Gastrocnemius medialis (tissue), 4 donors: Measurements from ENCODE around the gene NCK2. TPM values are rescaled to one million over a fixed set of nuclear protein-coding genes. Genes with fewer than 3 reads are reported as not detected.

ENCODE experiments used
- ATAC-seq, 2 donors: fragments of 150-250 bp; one replicate each; pipeline ENCODE4 v1.9.1; 2016
- DNase-seq, 2 donors: peaks; one replicate each; pipeline ENCODE4 v3.0.0-alpha.2; 2019
- H3K27ac ChIP-seq, 4 donors: fragments of 200-600 bp; sonication (generic); 1 replicate in 1 of 4; 2 replicates in 3 of 4; pipeline ENCODE4 v1.5.1; 2016 to 2018; ENCODE audit warnings: mild to moderate bottlenecking in 2 of 4, moderate library complexity in 1 of 4
- H3K27me3 ChIP-seq, 3 donors: fragments of 200-600 bp; sonication (generic) in 2 of 3; 1 replicate in 1 of 3; 2 replicates in 2 of 3; pipeline versions ENCODE4 v1.5.1 to v1.6.0; 2016 to 2019; ENCODE audit warnings: mild to moderate bottlenecking in 1 of 3, moderate library complexity in 1 of 3
- H3K36me3 ChIP-seq, 2 donors: fragments of 200-600 bp; sonication (generic) in 1 of 2; one replicate each; pipeline ENCODE4 v1.5.1; 2017 to 2018
- H3K4me1 ChIP-seq, 2 donors: fragments of 200-600 bp; sonication (generic) in 1 of 2; one replicate each; pipeline ENCODE4 v1.5.1; 2016 to 2017; ENCODE audit warnings: mild to moderate bottlenecking in 2 of 2
- H3K4me3 ChIP-seq, 4 donors: fragments of 200-600 bp; sonication (generic) in 3 of 4; 1 replicate in 1 of 4; 2 replicates in 3 of 4; pipeline ENCODE4 v1.5.1; 2016 to 2019; ENCODE audit warnings: mild to moderate bottlenecking in 2 of 4
- H3K9me3 ChIP-seq, 3 donors: fragments of 200-600 bp; sonication (generic) in 2 of 3; 1 replicate in 1 of 3; 2 replicates in 2 of 3; pipeline ENCODE4 v1.5.1; 2016 to 2019
- POLR2A ChIP-seq, 2 donors: fragments of 450-650 bp; IDR thresholded peaks; one replicate each; pipeline ENCODE4 v1.6.1; 2017; ENCODE audit warnings: antibody characterized with exemption in 2 of 2, mild to moderate bottlenecking in 2 of 2, moderate library complexity in 2 of 2
- in situ Hi-C, 4 donors: fragments of 200-750 bp; cut with MboI; loops; one replicate each; pipeline versions ENCODE4 v1.15.0 to v1.8.0; 2017; ENCODE audit warnings: low sequenced_read_pairs in 4 of 4
- intact Hi-C: fragments of 100-400 bp; cut with DNase I; formaldehyde crosslinking; loops from one replicate; pipeline ENCODE4 v1.15.1; 2023; ENCODE audit warnings: low total_unique reads
- total RNA-seq, 4 donors: library from RNA; depleted of rRNA; stranded (reverse); fragments of >200 nt; gene quantifications; one replicate each; pipeline versions ENCODE4 v1.1.0 to v1.2.3, GENCODE V29; 2016
- TF ChIP-seq, protein P1 (sequence below), 5 experiments: fragments of 450-650 bp in 3 of 5; fragments of 200-600 bp in 2 of 5; sonication (generic) in 2 of 5; IDR thresholded peaks in 4 of 5; conservative IDR thresholded peaks in 1 of 5; 1 replicate in 4 of 5; 2 replicates in 1 of 5; pipeline ENCODE4 v1.5.1; 2016 to 2019; ENCODE audit warnings: antibody characterized with exemption in 5 of 5, mild to moderate bottlenecking in 3 of 5, moderate library complexity in 3 of 5

NCK2 gene
- total RNA-seq, 4 donors from 2014 or later: 46.7 to 86.1 (median 57.9) TPM

DNA sequence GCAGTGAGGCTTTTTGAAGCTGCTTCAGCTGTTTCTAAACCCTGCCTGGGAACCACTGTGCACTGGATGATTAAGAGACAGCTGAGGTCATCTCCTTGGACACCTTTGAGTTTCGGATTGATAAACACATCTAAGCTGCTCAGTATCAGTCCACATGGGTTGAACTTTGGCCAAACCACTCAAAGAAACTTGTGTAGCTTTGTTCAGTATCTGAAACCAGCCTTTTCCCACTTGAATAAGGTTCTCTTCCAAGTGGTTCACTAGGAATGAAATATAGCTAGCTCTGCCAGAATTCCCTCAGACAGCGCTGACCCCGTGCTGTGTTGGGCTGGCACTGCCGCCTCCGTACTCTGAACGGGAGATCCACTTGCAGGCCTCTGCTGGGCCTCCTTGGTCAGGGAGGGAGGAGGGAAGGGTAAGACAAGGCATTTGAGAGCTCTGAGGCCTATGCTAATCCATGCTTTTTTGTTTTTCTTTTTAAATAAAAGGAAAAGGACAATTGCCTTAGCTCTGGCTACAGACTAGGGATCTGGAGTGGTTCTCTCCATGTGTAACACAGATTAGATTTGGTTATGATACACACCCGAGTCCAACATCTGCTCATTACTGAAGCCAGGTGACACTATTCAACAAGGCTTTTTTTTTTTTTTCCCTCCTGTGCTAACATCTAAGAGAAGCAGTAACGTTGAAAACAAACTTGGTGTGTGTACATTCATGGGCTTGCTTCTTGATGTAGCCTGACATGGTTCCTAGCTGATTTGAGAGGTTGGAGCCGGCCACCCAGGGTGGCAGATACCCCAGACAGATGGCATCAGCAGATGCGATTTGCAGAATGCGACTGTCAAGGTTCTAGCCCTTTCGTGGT lies 67.7 kb downstream of the NCK2 start:
- no peak overlapping the region for H3K4me3 ChIP-seq
- peaks cover 40 to 42% of the 10 kb centered on the region in 2 donors for H3K4me1 ChIP-seq
- no peaks in the 10 kb centered on the region for H3K27me3 ChIP-seq
- in situ Hi-C loops (no loop called here), intact Hi-C loops (no loop called here)
- no peak for TF ChIP-seq POLR2A (IDR thresholded peaks at IDR 0.05)
- no peaks in the 10 kb centered on the region for H3K9me3 ChIP-seq
- DNase-seq (peak in 1 of 2 donors; percentile 42), ATAC-seq (peak; percentile 62 to 87)
- H3K36me3 ChIP-seq: peaks cover 0 to 6% of the 10 kb centered on the region in 2 donors
- peak overlapping the region; percentile 51 to 68 (median 60) for H3K27ac ChIP-seq

- Histone ChIP-seq H3K9me3 (no peaks in the 10 kb centered on the region), H3K27me3 (no peaks in the 10 kb centered on the region), H3K4me1 (peaks cover 39 to 40% of the 10 kb centered on the region in 2 donors), H3K27ac (peak overlapping the region in 2 of 4 donors; percentile 59 to 68), H3K36me3 (peaks cover 0 to 6% of the 10 kb centered on the region in 2 donors), H3K4me3 (no peak overlapping the region)
- in situ Hi-C loops (no loop called here), intact Hi-C loops (no loop called here)
- TF ChIP-seq POLR2A (IDR thresholded peaks at IDR 0.05): no peak
- TF ChIP-seq, protein P1, sequence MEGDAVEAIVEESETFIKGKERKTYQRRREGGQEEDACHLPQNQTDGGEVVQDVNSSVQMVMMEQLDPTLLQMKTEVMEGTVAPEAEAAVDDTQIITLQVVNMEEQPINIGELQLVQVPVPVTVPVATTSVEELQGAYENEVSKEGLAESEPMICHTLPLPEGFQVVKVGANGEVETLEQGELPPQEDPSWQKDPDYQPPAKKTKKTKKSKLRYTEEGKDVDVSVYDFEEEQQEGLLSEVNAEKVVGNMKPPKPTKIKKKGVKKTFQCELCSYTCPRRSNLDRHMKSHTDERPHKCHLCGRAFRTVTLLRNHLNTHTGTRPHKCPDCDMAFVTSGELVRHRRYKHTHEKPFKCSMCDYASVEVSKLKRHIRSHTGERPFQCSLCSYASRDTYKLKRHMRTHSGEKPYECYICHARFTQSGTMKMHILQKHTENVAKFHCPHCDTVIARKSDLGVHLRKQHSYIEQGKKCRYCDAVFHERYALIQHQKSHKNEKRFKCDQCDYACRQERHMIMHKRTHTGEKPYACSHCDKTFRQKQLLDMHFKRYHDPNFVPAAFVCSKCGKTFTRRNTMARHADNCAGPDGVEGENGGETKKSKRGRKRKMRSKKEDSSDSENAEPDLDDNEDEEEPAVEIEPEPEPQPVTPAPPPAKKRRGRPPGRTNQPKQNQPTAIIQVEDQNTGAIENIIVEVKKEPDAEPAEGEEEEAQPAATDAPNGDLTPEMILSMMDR (IDR thresholded peaks at IDR 0.05 in 4 of 5, conservative IDR thresholded peaks at IDR 0.05 in 1 of 5): no peak
- no peak for DNase-seq
- ATAC-seq: no peak
These were observed 68.3 kb downstream of the NCK2 start for GRCh38 chr2:105813045-105813315.

GRCh38 chr2:105813405-105813804 lies 68.7 kb downstream of the NCK2 start:
- H3K27me3 ChIP-seq: no peaks in the 10 kb centered on the region
- TF ChIP-seq, protein P1 (IDR thresholded peaks at IDR 0.05 in 4 of 5, conservative IDR thresholded peaks at IDR 0.05 in 1 of 5): no peak
- TF ChIP-seq POLR2A (IDR thresholded peaks at IDR 0.05): no peak
- peaks cover 37 to 40% of the 10 kb centered on the region in 2 donors for H3K4me1 ChIP-seq
- peaks cover 0 to 6% of the 10 kb centered on the region in 2 donors for H3K36me3 ChIP-seq
- no peak overlapping the region for H3K4me3 ChIP-seq
- intact Hi-C loops (no loop called here), in situ Hi-C loops (no loop called here)
- no peak overlapping the region for H3K27ac ChIP-seq
- no peaks in the 10 kb centered on the region for H3K9me3 ChIP-seq
- no peak for DNase-seq
- ATAC-seq: no peak

DNA sequence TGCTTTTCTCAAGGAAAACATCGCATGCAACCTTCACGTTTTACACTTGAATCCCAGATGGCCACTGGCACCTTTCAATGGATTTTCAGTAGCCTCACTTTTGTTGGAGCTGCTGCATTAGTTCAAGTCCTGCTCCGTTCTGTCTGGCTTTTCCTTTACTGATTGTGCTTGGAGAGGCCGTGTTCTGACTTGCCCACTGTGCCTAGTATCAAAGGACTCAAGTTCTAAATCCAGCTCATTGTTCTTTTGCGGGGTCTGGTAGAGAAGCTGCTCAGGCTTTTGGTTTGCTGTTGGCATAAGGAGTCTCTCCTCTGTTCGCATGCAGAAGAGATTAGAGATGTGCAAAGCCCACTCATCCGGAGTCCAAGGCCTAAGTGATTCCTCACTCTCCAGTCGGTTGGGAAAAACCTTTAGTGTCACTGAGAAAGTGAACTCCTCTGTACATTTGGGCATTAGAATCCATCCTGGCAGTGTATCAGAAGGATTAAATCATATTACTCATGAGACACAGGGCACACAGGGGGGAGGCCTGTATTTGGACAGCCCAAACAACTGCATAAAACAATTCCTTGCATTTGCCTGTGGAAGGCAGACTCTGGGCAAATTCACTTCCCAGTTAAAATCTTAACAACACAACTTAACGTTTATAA lies 69.7 kb downstream of the NCK2 start:
- intact Hi-C loops (no loop called here), in situ Hi-C loops (no loop called here)
- H3K36me3 ChIP-seq: peaks cover 0 to 6% of the 10 kb centered on the region in 2 donors
- ATAC-seq (peak in 1 of 2 donors; percentile 64), DNase-seq (no peak)
- TF ChIP-seq, protein P1 (IDR thresholded peaks at IDR 0.05 in 4 of 5, conservative IDR thresholded peaks at IDR 0.05 in 1 of 5): no peak
- no peak for TF ChIP-seq POLR2A (IDR thresholded peaks at IDR 0.05)
- H3K27ac ChIP-seq: no peak overlapping the region
- H3K9me3 ChIP-seq: no peaks in the 10 kb centered on the region
- H3K4me1 ChIP-seq: peaks cover 37 to 40% of the 10 kb centered on the region in 2 donors
- H3K27me3 ChIP-seq: no peaks in the 10 kb centered on the region
- H3K4me3 ChIP-seq: no peak overlapping the region

DNA sequence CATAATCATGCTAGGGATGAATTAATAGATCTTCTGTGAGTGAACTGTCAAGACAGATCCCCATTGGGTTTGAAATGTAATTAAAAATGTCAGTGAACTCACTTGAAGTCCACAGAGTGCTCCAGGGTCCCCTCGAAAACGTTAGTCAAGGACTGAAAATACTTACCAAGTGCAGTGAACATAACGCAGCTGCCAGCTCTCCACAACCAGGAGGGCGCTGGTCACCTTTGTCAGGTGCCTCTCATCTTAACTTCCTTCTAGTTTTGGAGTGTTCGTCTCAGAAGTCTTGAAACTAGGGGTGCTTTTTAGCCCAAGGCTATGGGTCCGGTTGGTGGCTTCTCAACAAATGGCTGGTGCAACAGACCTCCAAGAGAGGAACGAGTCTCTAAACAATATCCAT lies 70.7 kb downstream of the NCK2 start:
- DNase-seq (no peak), ATAC-seq (no peak)
- H3K4me3 ChIP-seq: no peak overlapping the region
- no peak overlapping the region for H3K27ac ChIP-seq
- no peaks in the 10 kb centered on the region for H3K27me3 ChIP-seq
- TF ChIP-seq, protein P1 (IDR thresholded peaks at IDR 0.05 in 4 of 5, conservative IDR thresholded peaks at IDR 0.05 in 1 of 5): no peak
- no peak for TF ChIP-seq POLR2A (IDR thresholded peaks at IDR 0.05)
- in situ Hi-C loops: no loop called here
- intact Hi-C loops: no loop called here
- H3K9me3 ChIP-seq: no peaks in the 10 kb centered on the region
- H3K36me3 ChIP-seq: peaks cover 0 to 6% of the 10 kb centered on the region in 2 donors
- H3K4me1 ChIP-seq: peaks cover 37 to 47% of the 10 kb centered on the region in 2 donors
